GM19452 (cell line): Measurements from ENCODE around the gene EHD4.

Source experiments
- ATAC-seq: cut with Tn5 transposase; IDR thresholded peaks from one replicate; pipeline ENCODE4 v1.9.1; 2021; ENCODE audit not compliant: unreplicated experiment

The EHD4 gene

DNA sequence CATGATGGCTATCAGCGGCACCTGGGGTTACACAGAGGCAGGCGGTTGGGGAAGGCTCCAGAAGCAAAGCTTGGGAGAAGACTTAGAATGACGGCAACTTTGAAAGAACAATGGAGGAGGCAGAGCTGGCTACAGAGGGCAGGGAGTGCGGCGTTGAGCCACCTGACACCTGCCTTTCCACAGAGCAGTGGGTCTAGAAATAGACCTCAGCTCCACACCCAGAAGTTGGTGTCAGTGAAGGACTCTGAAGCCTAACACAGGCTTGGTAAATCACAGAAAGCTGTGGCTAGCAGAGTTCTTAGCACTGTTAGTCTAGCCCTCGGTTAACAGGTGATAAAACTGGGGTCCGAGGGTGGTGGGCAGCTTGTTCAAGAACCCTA, 23.1 kb upstream of the EHD4 start:
- ATAC-seq, result no peak

- ATAC-seq, result no peak
Observed at GRCh38 chr15:41994772-41995475, 22.6 kb upstream of the EHD4 start.

GRCh38 chr15:41994171-41994650, 21.9 kb upstream of the EHD4 start:
- no peak for ATAC-seq

DNA sequence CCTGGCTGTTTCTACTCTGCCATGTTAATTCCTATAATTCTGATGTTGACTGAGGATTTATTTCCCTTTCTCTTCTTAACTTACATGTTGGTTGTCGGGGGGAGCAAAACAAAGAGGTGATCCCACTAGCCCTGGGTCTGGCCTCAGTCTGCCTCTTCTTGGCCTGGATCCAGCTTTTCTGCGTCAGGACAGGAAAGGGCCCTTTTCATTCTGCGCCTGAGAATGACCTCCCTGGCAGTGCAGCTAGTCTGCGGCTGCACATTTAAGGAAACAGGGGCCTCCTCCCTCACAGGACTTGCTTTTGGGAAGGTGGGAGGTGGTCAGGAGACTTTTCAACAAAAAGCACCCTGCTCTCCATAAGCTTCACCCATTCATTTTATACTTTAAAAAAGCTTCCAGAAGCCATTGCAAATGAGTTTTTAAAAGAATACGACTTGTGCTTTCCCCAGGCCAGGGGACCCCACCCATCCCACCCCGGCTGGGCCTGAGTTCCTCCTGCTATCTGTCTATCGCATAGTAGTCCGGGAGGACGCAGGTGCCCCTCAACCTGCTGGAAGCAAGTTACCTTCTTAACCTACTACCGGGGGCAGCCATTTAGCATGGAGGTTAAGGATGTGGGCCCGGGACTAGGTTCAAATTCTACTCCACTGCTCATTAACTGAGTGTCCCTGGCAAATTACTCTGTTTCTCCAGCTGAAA, 21.3 kb upstream of the EHD4 start:
- ATAC-seq, result no peak

- no peak for ATAC-seq
Observed at GRCh38 chr15:41992803-41993190, 20.4 kb upstream of the EHD4 start.

- no peak for ATAC-seq
Observed at GRCh38 chr15:41992151-41992802, 19.9 kb upstream of the EHD4 start.

DNA sequence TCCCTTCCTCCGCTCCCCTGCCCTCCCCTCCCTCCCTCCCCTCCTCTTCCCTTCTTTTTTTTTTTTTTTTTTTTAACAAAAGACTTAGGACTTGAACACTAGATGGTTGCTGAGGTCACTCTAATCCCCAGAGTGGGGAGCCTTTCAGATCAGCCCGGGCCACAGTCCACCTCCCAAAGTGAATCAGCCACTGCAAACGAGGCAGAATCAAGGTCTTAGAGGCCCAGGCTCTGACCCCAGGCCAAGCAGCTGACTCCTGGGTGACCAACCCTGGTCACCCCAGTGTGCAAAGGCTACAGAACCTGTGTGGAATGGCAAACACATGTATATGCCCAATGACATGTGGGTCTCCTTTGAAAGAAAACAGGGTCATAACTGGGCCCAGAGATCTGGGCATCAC, 18.3 kb upstream of the EHD4 start:
- ATAC-seq, result no peak

- ATAC-seq, result no peak
Observed at GRCh38 chr15:41990243-41990605, 17.9 kb upstream of the EHD4 start.

DNA sequence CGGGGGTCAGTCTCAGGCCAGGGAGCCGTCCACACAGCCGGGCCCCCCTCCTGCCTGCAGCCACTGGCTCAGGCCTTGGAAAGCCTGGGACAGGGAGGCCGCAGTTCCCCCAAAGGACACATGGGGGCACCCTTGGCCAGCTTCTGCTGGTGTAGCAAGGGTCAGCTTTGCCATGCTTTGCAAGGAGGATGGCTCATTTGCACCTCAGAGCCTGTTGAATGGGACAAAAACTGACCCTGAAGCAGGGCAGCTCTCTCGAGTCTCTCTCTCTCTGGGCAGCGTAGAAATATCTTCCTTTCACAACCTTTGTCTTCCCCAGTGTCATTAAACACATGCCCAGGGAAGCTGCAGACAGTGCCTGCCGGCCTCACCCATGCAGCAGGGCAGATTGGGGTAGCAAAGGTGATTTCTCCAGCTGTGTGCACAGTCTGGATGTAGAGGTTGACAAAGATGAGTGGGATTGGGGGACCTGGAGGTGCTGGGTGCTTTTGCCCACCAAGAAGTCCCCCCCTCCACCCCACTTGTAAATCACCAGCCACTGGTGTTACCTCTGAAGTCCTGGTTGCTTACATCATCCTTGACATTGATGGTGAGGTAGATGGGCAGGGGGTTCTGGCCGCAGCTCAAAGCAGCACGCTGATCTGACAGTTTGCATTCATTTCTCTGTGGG, 17.4 kb upstream of the EHD4 start:
- no peak for ATAC-seq

DNA sequence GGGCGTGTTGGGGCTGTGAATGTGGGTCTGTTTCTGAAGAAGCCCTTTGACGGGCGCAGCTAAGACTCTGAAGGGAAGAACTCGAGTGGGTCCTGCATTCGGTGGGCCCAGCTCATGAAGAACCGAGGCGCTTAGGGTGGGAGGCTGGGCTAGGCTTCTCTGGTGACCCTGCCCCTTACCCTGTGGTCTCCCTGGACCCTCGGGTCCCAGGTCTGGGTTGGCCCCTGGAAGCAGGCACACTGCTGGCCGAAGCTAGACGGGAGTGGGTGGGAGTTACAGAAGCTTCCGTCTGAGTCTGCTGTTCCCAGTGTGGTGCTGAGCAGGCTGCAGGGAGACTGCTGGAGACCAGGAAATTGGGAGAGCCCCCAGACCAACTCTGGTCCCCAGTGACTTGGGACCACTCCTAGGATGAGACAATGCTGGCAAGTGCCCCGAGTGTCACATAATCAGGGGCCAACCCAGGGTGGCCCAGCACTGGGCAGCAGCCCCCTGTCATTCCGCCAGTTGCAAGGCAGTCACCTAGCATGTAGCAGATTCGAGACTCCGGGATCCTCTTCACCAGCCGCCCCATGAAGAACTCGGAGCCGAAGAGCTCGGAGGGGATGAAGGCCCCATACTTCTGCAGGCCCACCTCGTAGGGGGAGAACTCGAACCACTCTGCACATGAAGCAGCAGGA, 16.7 kb upstream of the EHD4 start:
- no peak for ATAC-seq

DNA sequence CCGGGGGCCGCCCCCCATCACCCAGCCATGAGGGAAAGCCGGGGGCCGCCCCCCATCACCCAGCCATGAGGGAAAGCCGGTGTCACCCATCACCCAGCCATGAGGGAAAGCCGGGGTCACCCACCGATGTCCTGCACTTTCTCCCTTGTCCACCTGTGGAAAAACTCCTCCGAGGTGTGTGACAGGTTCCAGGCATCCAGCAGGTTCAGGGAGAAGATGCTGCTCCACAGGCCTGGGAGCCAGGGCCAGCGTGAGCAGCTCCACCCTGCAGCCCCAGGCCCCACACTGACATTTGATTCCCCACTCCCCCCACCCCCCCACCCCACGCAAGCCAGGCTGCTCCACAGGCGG, 15.5 kb upstream of the EHD4 start:
- ATAC-seq, result no peak

GRCh38 chr15:41987246-41987924, 15.0 kb upstream of the EHD4 start:
- no peak for ATAC-seq

DNA sequence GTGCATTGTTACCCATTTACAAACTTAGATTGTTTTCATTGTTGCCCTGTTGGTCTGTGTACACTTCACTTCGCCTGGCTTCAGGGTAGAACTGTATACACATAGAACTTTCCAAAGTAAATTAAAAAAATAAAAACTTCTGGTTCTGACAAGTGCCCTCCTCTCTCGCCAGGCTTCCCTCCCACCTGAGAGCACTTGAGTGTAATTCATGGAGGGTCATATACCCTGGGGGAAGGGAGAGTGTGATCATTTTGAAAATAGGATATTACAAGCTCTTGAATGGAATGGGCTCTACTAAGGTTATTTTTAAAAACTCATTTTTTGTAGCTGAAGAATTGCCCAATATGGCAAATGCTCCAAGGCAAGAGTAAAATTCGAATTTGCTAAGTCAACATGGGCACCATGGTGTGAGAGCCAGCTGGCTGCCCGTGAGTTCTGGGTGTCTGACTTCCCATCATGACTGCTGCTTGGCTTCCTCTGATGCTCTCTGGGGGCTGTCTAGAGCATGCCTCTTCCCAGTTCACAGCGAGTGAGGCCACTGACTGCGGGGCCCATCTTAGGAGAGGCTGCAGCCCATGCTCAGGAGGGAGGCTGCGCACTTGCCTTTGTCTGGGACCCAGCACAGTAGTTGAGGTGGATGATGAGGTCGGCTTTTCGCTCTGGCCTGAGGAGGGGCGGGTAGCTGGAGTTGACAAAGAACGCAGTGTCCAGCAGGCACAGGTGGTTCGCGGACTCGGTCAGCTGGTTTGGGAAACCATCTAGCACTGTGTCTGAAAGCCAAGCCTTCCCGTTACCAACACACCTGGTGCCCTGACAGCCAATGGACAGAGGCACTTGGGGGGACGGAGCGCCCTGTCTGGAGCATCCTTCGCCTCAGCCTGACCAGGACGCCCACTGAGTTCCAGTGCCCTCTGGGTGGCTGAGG, 13.1 kb upstream of the EHD4 start:
- no peak for ATAC-seq

GRCh38 chr15:41984622-41985021, 12.3 kb upstream of the EHD4 start:
- no peak for ATAC-seq

- ATAC-seq, result no peak
Observed at GRCh38 chr15:41983621-41984571, 11.5 kb upstream of the EHD4 start.

DNA sequence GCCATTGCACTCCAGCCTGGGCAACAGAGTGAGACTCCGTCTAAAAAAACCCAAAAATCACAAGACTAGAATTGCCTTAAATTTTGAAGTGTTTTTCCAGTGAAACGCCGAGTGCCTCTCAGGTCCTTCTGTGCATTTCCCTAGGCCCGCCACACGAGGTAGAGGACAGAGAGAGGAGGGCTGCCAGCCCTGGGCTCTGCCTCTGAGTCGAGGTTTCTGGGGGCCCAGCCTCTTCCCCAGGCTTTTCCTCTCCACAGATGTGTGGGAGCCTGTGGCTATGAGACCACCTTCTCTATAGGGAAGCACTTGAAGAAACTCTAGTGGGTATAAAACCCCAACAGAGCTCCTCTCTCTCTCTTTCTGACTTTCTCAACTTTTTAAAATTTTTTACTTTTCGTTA, 10.9 kb upstream of the EHD4 start:
- no peak for ATAC-seq

- no peak for ATAC-seq
Observed at GRCh38 chr15:41982133-41982930, 10.0 kb upstream of the EHD4 start.
